Measurements from ENCODE around the gene CADM1. TPM values are rescaled to one million over a fixed set of nuclear protein-coding genes. Genes with fewer than 3 reads are reported as not detected.

CADM1 gene
- total and polyA plus RNA-seq, 2 donors (not counting 3 experiments of a cell fraction or from before 2014, with no cell fraction given) = 0.52 to 2.6 TPM

GRCh38 chr11:115324581-115325432, 179.4 kb downstream of the CADM1 start:
- Histone ChIP-seq H3K36me3 (ENCODE audit: control insufficient read depth in 2 of 2, extremely low read depth in 1 of 2, insufficient read depth in 2 of 2, low read length in 2 of 2) (no peaks in the 10 kb centered on the region), H3K4me1 (ENCODE audit: control insufficient read depth, extremely low read depth, insufficient read depth, low read length) (no peaks in the 10 kb centered on the region), H3K27me3 (ENCODE audit: control insufficient read depth in 2 of 2, insufficient read depth in 2 of 2, low read length in 2 of 2) (no peaks in the 10 kb centered on the region), H3K4me3 (replicated peaks in 1 of 3; ENCODE audit: insufficient read depth in 1 of 3, low read depth in 1 of 3, low read length in 3 of 3) (no peak overlapping the region), H3K27ac (ENCODE audit: insufficient read depth, low read depth, low read length) (no peak overlapping the region), H3K79me2 (ENCODE audit: control insufficient read depth, insufficient read depth, low read length) (no peaks in the 10 kb centered on the region), H3K9me1 (replicated peaks; ENCODE audit: control insufficient read depth, extremely low read depth, insufficient read depth, low read length) (no peaks in the 10 kb centered on the region), H2AFZ (ENCODE audit: low read depth, low read length) (peak overlapping the region; percentile 34), H3K9ac (replicated peaks; ENCODE audit: extremely low read depth, insufficient read depth, low read length) (no peak overlapping the region), H3K9me3 (replicated peaks; ENCODE audit: control insufficient read depth, insufficient read depth, low read length) (no peaks in the 10 kb centered on the region), H3K4me2 (ENCODE audit: insufficient read depth, low read length) (peak overlapping the region; percentile 66), H4K20me1 (replicated peaks; ENCODE audit: control insufficient read depth, extremely low read depth, insufficient read depth, low read length) (no peaks in the 10 kb centered on the region)
- BruUV-seq (replicated peaks) = no TSS peak
- intact Hi-C loops (cut with micrococcal nuclease) = loop anchor here (1.0 to 5.0 kb wide), 2 partner anchors 553 to 899 kb away; no protein-coding TSS in a partner anchor
- POLR2A ChIA-PET = no interaction called here
- TF ChIP-seq EZH2 (IDR thresholded peaks at IDR 0.05; ENCODE audit: borderline replicate concordance, low read depth, low read length, severe bottlenecking) (no peak), MAX (IDR thresholded peaks at IDR 0.05; ENCODE audit: insufficient read depth, insufficient read length) (no peak), CTCF (IDR thresholded peaks at IDR 0.05; ENCODE audit: extremely low read depth in 1 of 2, insufficient read depth in 1 of 2, low read depth in 1 of 2, low read length in 2 of 2) (peak; percentile 50 to 63)
- DNase-seq (ENCODE audit: low read depth, low spot score) (peak; percentile 14), FAIRE-seq (peak; percentile 84)
- CTCF ChIA-PET = interaction anchor here (0.6 to 1.4 kb wide), 5 partner anchors 10 to 1175 kb away, joined by 3 to 9 read pairs (median 4); no protein-coding TSS in a partner anchor
- dilution Hi-C loops (cut with MboI; ENCODE audit: extremely low pct_ligation_motif_present, low sequenced_read_pairs) = no loop called here
